WTC11 (cell line): ENCODE results near the gene SLCO4A1.

Experiments
- CBFB ChIP-seq: sonication (generic); formaldehyde crosslinking; IDR thresholded peaks from 2 replicates; pipeline ENCODE4 v1.8.1; 2022; ENCODE audit warnings: mild to moderate bottlenecking, low read depth, missing genetic modification reagents
- CTCF ChIP-seq: fragments of 200-600 bp; IDR thresholded peaks from 2 replicates; pipeline ENCODE4 v1.8.0; 2022; ENCODE audit warnings: antibody characterized with exemption
- NFYB ChIP-seq: sonication (generic); formaldehyde crosslinking; conservative IDR thresholded peaks from 2 replicates; pipeline ENCODE4 v1.8.0; 2022; ENCODE audit warnings: low read depth, missing genetic modification reagents
- RELA ChIP-seq: sonication (generic); formaldehyde crosslinking; IDR thresholded peaks from 2 replicates; pipeline ENCODE4 v1.8.1; 2022; ENCODE audit warnings: missing genetic modification reagents, mild to moderate bottlenecking, borderline replicate concordance
- TEAD4 ChIP-seq: sonication (generic); formaldehyde crosslinking; IDR thresholded peaks from 2 replicates; pipeline ENCODE4 v1.8.0; 2022; ENCODE audit warnings: mild to moderate bottlenecking, missing genetic modification reagents

GRCh38 chr20:62614961-62615680 lies 27.2 kb upstream of the SLCO4A1 start:
- TF ChIP-seq TEAD4 (CRISPR knock-in tag) (no peak), RELA (CRISPR knock-in tag) (no peak), CTCF (no peak), NFYB (no peak), CBFB (CRISPR knock-in tag) (no peak)
